Pancreas (tissue), 10 donors: ENCODE measurements around the gene DOCK11. TPM values are rescaled to one million over a fixed set of nuclear protein-coding genes. Genes with fewer than 3 reads are reported as not detected.

Source experiments
- ATAC-seq, 4 donors: fragments of 200-7000 bp; cut with Tn5 transposase; one replicate each; pipeline versions ENCODE4 v1.8.0 to v1.9.1; 2020; ENCODE audit warnings: mild to moderate bottlenecking in 4 of 4, moderate library complexity in 4 of 4
- DNase-seq, 6 donors: peaks; one replicate each; pipeline ENCODE4 v3.0.0-alpha.2; 2020
- FAIRE-seq: peaks from 2 replicates; lab custom pipeline; 2012; peaks lifted over from hg19 to GRCh38; lab: Jason Lieb, UNC
- H3K27ac ChIP-seq, 4 donors: fragments of 200-600 bp; sonication (generic); 1 replicate in 3 of 4; 2 replicates in 1 of 4; pipeline versions ENCODE4 v1.5.0 to v1.8.0; 2020
- H3K27me3 ChIP-seq, 4 donors: fragments of 200-600 bp; one replicate each; pipeline ENCODE4 v1.8.0; 2021
- H3K36me3 ChIP-seq, 3 donors: fragments of 200-600 bp; sonication (generic) in 1 of 3; one replicate each; pipeline versions ENCODE4 v1.5.0 to v1.8.0; 2020 to 2021
- H3K4me1 ChIP-seq, 3 donors: fragments of 200-600 bp; one replicate each; pipeline ENCODE4 v1.8.0; 2021
- H3K4me3 ChIP-seq, 4 donors: fragments of 200-600 bp; sonication (generic) in 2 of 4; one replicate each; pipeline versions ENCODE4 v1.5.0 to v1.8.0; 2020 to 2021
- H3K9me3 ChIP-seq, 4 donors: fragments of 200-600 bp; one replicate each; pipeline ENCODE4 v1.8.0; 2021
- CTCF ChIP-seq, 4 donors: fragments of 200-600 bp; sonication (generic) in 3 of 4; IDR thresholded peaks; one replicate each; pipeline versions ENCODE4 v1.5.0 to v1.8.0; 2021; ENCODE audit warnings: antibody characterized with exemption in 4 of 4
- WGBS, 2 donors: extraction: QIAGEN DNeasy Blood & Tissue Kit; methylation state at CpG; one replicate each; pipeline ENCODE4 v1.1.7; 2013; 5-methylcytosine and 5-hydroxymethylcytosine counted together
- intact Hi-C, 3 donors: fragments of 100-400 bp; cut with DNase I; formaldehyde crosslinking; loops; one replicate each; pipeline versions ENCODE4 v1.11.1 to v1.14.2; 2022
- polyA plus RNA-seq, 2 donors: library from polyadenylated mRNA; stranded (reverse); fragments of 200-250 nt; gene quantifications; one replicate each; pipeline ENCODE4 v1.2.3, GENCODE V29; 2013
- total RNA-seq, 6 donors: library from RNA; stranded (reverse); fragmentation: NEBNext Ultra II Directional in 4 of 6; extraction: Animal tissue kit (Norgen Biotek cat#: 25700) in 4 of 6; gene quantifications; one replicate each; pipeline versions ENCODE4 v1.2.1 to v1.2.4, GENCODE V29; 2021 to 2023
- donor health status: healthy with polysubstance abuse.
- donor health status: DM: no; HTN: no; CAD: no; lungs with moderate emphysema.
- donor health status: DM: no; HTN: no; CAD: no.
- donor health status: control.
- donor health status: control.
- donor health status: Bipolar disorder and iron deficiency.
- donor health status: DM: yes; HTN: yes; CAD: no.
- donor health status: DM: no; HTN: no; CAD: no.
- donor health status: DM: no; HTN: no; CAD: no.
- donor health status: DM: yes; HTN: yes; CAD: no.

DOCK11 gene
- total and polyA plus RNA-seq, 8 donors = 0.65 to 8.1 (median 2.4) TPM

GRCh38 chrX:118536687-118537461, 41.3 kb downstream of the DOCK11 start:
- intact Hi-C loops = no loop called here

GRCh38 chrX:118538386-118538785, 42.8 kb downstream of the DOCK11 start:
- Histone ChIP-seq H3K4me3 (no peak overlapping the region), H3K9me3 (no peaks in the 10 kb centered on the region), H3K27me3 (no peaks in the 10 kb centered on the region), H3K36me3 (no peaks in the 10 kb centered on the region), H3K4me1 (no peaks in the 10 kb centered on the region), H3K27ac (no peak overlapping the region)
- no peak for DNase-seq
- FAIRE-seq = peak; percentile 9
- TF ChIP-seq CTCF (IDR thresholded peaks at IDR 0.05) = no peak
- ATAC-seq = no peak
- intact Hi-C loops = no loop called here
- WGBS, 2 donors = 70 to 90% methylated on average over 5 of the region's 5 CpGs

More at GRCh38 chrX:118536687-118537461, 41.3 kb downstream of the DOCK11 start:
- no peaks in the 10 kb centered on the region for H3K27me3 ChIP-seq
- WGBS, 2 donors = 17 to 21% methylated on average over 6 of the region's 6 CpGs
- no peak for TF ChIP-seq CTCF (IDR thresholded peaks at IDR 0.05)
- H3K36me3 ChIP-seq = no peaks in the 10 kb centered on the region
- no peaks in the 10 kb centered on the region for H3K4me1 ChIP-seq
- H3K9me3 ChIP-seq = no peaks in the 10 kb centered on the region
- H3K4me3 ChIP-seq = no peak overlapping the region
- no peak overlapping the region for H3K27ac ChIP-seq
- DNase-seq (no peak), ATAC-seq (no peak), FAIRE-seq (no peak)

DNA sequence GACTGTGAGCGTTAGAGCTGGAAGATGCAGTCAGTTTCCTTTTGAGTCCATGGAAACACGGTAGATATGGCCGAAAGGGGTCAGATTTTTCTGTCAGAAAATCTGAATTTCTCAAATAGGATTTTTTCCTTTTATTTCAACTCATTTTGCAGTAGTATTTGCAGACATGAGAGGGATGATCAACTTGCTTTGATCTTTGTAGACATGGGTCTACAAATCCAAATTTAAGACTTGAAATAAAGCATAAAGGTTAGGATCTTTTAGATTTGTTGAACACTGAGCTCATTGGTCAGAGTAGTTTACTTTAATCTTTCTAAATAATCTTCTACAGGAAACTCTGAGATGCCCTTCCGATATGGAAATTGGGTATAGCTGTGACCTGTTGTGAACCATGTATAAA, 44.7 kb downstream of the DOCK11 start:
- no peaks in the 10 kb centered on the region for H3K27me3 ChIP-seq
- intact Hi-C loops = no loop called here
- WGBS, 2 donors = 64 to 83% methylated on average over 4 of the region's 4 CpGs
- H3K27ac ChIP-seq = no peak overlapping the region
- no peak for FAIRE-seq
- no peaks in the 10 kb centered on the region for H3K36me3 ChIP-seq
- no peaks in the 10 kb centered on the region for H3K4me1 ChIP-seq
- H3K4me3 ChIP-seq = no peak overlapping the region
- no peaks in the 10 kb centered on the region for H3K9me3 ChIP-seq
- ATAC-seq = no peak
- DNase-seq = no peak
- no peak for TF ChIP-seq CTCF (IDR thresholded peaks at IDR 0.05)

DNA sequence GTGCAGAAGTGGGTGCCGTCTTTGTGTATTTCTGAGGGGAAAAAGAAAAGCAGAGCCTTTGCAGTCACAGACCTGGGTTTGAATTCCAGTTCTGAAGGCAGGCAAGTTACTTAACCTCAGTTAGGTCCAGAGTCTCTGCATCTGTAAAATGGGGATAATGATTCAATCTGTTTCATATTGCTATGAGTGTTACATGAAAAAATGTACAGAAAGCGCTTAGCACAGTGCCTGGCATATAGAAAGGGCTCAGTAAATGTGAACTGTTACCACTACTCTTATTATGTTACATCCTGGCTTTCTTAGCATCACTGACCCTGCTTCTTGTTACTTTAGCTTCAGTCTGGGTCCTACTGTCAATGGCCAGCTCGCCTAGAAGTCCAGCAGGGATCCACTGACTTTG, 45.9 kb downstream of the DOCK11 start:
- no peak overlapping the region for H3K4me3 ChIP-seq
- TF ChIP-seq CTCF (IDR thresholded peaks at IDR 0.05) = no peak
- no peak for FAIRE-seq
- no peaks in the 10 kb centered on the region for H3K4me1 ChIP-seq
- H3K36me3 ChIP-seq = no peaks in the 10 kb centered on the region
- H3K27ac ChIP-seq = no peak overlapping the region
- 48 to 77% methylated on average over 3 of the region's 3 CpGs for WGBS, 2 donors
- no peak for DNase-seq
- no peak for ATAC-seq
- H3K27me3 ChIP-seq = no peaks in the 10 kb centered on the region
- intact Hi-C loops = no loop called here
- H3K9me3 ChIP-seq = no peaks in the 10 kb centered on the region

- FAIRE-seq = no peak
- intact Hi-C loops = no loop called here
These were observed 49.9 kb downstream of the DOCK11 start for GRCh38 chrX:118545510-118545909.

More at GRCh38 chrX:118545510-118545909, 49.9 kb downstream of the DOCK11 start:
- H3K36me3 ChIP-seq = no peaks in the 10 kb centered on the region
- DNase-seq = no peak
- WGBS, 2 donors = 63 to 75% methylated on average over 5 of the region's 5 CpGs
- H3K27me3 ChIP-seq = no peaks in the 10 kb centered on the region
- TF ChIP-seq CTCF (IDR thresholded peaks at IDR 0.05) = no peak
- H3K9me3 ChIP-seq = no peaks in the 10 kb centered on the region
- no peaks in the 10 kb centered on the region for H3K4me1 ChIP-seq
- no peak for ATAC-seq
- no peak overlapping the region for H3K27ac ChIP-seq
- H3K4me3 ChIP-seq = no peak overlapping the region
